GM12872 (cell line): ENCODE data around the gene KLHL29.

Experiments
- CTCF ChIP-seq: IDR thresholded peaks from 3 replicates; pipeline ENCODE4 v1.5.1; 2011; ENCODE audit warnings: low read depth, mild to moderate bottlenecking, low read length, moderate library complexity; ENCODE audit not compliant: insufficient read depth

The KLHL29 gene

GRCh38 chr2:23350041-23350791 lies 34.8 kb upstream of the KLHL29 start:
- no peak for TF ChIP-seq CTCF

GRCh38 chr2:23350792-23351355 lies 34.1 kb upstream of the KLHL29 start:
- TF ChIP-seq CTCF, result no peak

- peak; percentile 95 for TF ChIP-seq CTCF
Observed at GRCh38 chr2:23351388-23352141, 33.4 kb upstream of the KLHL29 start.

- TF ChIP-seq CTCF, result no peak
Observed at GRCh38 chr2:23354554-23354953, 30.4 kb upstream of the KLHL29 start.

- TF ChIP-seq CTCF, result no peak
Observed at GRCh38 chr2:23355001-23355400, 30.0 kb upstream of the KLHL29 start.

- no peak for TF ChIP-seq CTCF
Observed at GRCh38 chr2:23356711-23357110, 28.3 kb upstream of the KLHL29 start.
